DMS53 treated with DMSO at 0.1 percent for 48 hours (cell line): ENCODE measurements around the gene GALNT18.
"Not testable (repeated sequence)": the region's sequence is repeated elsewhere in the genome, so short reads cannot be mapped to it uniquely, and the experiment has no call there.

Experiments
- DNase-seq: peaks from one replicate; lab custom pipeline; 2025; ENCODE audit not compliant: unreplicated experiment; lab: John Stamatoyannopoulos, UW

Gene GALNT18

GRCh38 chr11:11366793-11367192, 255.0 kb downstream of the GALNT18 start:
- DNase-seq = no peak

- DNase-seq = no peak
Measured at GRCh38 chr11:11363674-11364073, 258.1 kb downstream of the GALNT18 start.

- no peak for DNase-seq
Measured at GRCh38 chr11:11359611-11360010, 262.2 kb downstream of the GALNT18 start.

- no peak for DNase-seq
Measured at GRCh38 chr11:11356842-11357241, 265.0 kb downstream of the GALNT18 start.

- not testable (repeated sequence) for DNase-seq
Measured at GRCh38 chr11:11352878-11353277, 268.9 kb downstream of the GALNT18 start, which contains the start of gene CSNK2A3. CSNK2A3 (minus strand) TSS chr11:11353250; CDS start chr11:11353119, 131 bp downstream.

- not testable (repeated sequence) for DNase-seq
Measured at GRCh38 chr11:11351851-11352250, 270.0 kb downstream of the GALNT18 start.

GRCh38 chr11:11351042-11351586, 270.7 kb downstream of the GALNT18 start:
- DNase-seq = no peak

- no peak for DNase-seq
Measured at GRCh38 chr11:11349870-11350337, 271.9 kb downstream of the GALNT18 start.

GRCh38 chr11:11349106-11349825, 272.5 kb downstream of the GALNT18 start:
- no peak for DNase-seq

- no peak for DNase-seq
Measured at GRCh38 chr11:11348303-11348702, 273.5 kb downstream of the GALNT18 start.

- no peak for DNase-seq
Measured at GRCh38 chr11:11347592-11347991, 274.2 kb downstream of the GALNT18 start.

GRCh38 chr11:11346303-11346702, 275.5 kb downstream of the GALNT18 start:
- no peak for DNase-seq

GRCh38 chr11:11345099-11345498, 276.7 kb downstream of the GALNT18 start:
- DNase-seq = no peak

- no peak for DNase-seq
Measured at GRCh38 chr11:11344045-11344444, 277.8 kb downstream of the GALNT18 start.

GRCh38 chr11:11338304-11338703, 283.5 kb downstream of the GALNT18 start:
- no peak for DNase-seq

- no peak for DNase-seq
Measured at GRCh38 chr11:11336664-11337063, 285.1 kb downstream of the GALNT18 start.

GRCh38 chr11:11335043-11335442, 286.8 kb downstream of the GALNT18 start:
- no peak for DNase-seq

GRCh38 chr11:11334607-11335006, 287.2 kb downstream of the GALNT18 start:
- no peak for DNase-seq

- DNase-seq = peak; percentile 6
Measured at GRCh38 chr11:11332141-11332710, 289.6 kb downstream of the GALNT18 start.

- no peak for DNase-seq
Measured at GRCh38 chr11:11329062-11329806, 292.6 kb downstream of the GALNT18 start.

- DNase-seq = no peak
Measured at GRCh38 chr11:11324090-11324489, 297.7 kb downstream of the GALNT18 start.

GRCh38 chr11:11322101-11322500, 299.7 kb downstream of the GALNT18 start:
- no peak for DNase-seq
